ENCODE measurements around the gene CARS2.
"Not testable (repeated sequence)": the region's sequence is repeated elsewhere in the genome, so short reads cannot be mapped to it uniquely, and the experiment has no call there.

GRCh38 chr13:110658218-110658911 is 47.6 kb downstream of the CARS2 start:
- not testable (repeated sequence) for TF ChIP-seq EZH2 (IDR thresholded peaks at IDR 0.05; ENCODE audit: insufficient read depth, poor library complexity, severe bottlenecking); EZH2phosphoT487 (IDR thresholded peaks at IDR 0.05; ENCODE audit: insufficient read depth, low read depth)
